ENCODE measurements around the gene SHROOM1.

- TF ChIP-seq CTCF (conservative IDR thresholded peaks at IDR 0.05 in 1 of 2, IDR thresholded peaks at IDR 0.05 in 1 of 2; ENCODE audit: low read depth in 1 of 2, low read length in 2 of 2) = no peak
- no peak for TF ChIP-seq EZH2 (IDR thresholded peaks at IDR 0.05; ENCODE audit: low read length, missing control alignments)
These were observed 42.9 kb upstream of the SHROOM1 start, which contains the start of gene LEAP2 for GRCh38 chr5:132873119-132873929.
